ENCODE results near the gene CLHC1. TPM values are rescaled to one million over a fixed set of nuclear protein-coding genes. Genes with fewer than 3 reads are reported as not detected.
A peak's percentile ranks its signal among the peaks of the same experiment; 100 is the strongest.

Gene CLHC1
- total RNA-seq, 4 donors from 2014 or later, result 3.4 to 15.0 (median 6.4) TPM

DNA sequence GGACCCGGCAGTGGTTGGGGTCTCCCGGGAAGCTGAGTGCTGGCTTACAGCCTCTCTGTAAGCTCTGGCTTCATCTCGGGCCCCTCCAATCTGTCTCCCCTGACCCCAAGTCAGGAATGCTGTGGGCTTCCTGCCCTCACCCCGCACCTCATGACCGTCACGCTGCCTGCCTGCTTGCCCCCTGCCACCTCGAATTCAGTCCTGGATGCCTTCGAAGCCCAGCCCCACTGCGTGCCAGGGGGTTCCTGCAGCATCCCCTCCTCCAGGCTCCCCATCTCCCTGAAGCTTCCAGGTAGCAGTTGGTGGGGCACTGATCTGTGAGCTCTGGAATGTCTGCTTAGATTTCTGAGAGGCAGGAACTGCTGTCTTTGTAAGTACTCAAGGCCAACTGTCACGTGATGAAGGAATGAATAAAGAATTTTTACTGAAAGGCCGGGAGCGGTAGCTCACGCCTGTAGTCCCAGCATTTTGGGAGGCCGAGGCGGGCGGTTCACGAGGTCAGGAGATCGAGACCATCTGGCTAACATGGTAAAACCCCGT, 6.5 kb downstream of the CLHC1 start:
- TF ChIP-seq CTCF (IDR thresholded peaks at IDR 0.05), result no peak
- TF ChIP-seq POLR2AphosphoS5 (IDR thresholded peaks at IDR 0.05), result no peak
- no peak for TF ChIP-seq EP300 (IDR thresholded peaks at IDR 0.05)
- no peak for TF ChIP-seq POLR2A (IDR thresholded peaks at IDR 0.05; ENCODE audit: low read depth)
- H3K27ac ChIP-seq (replicated peaks in 1 of 4), result no peak overlapping the region
- H3K36me3 ChIP-seq, result no peaks in the 10 kb centered on the region
- no peak for DNase-seq (ENCODE audit: extremely low spot score)
- intact Hi-C loops (cut with DNase I), result no loop called here
- H3K4me3 ChIP-seq, result no peak overlapping the region
- peaks cover 7 to 25% (median 15%) of the 10 kb centered on the region in 4 donors for H3K4me1 ChIP-seq
- no peaks in the 10 kb centered on the region for H3K27me3 ChIP-seq
- no peaks in the 10 kb centered on the region for H3K9me3 ChIP-seq
- 87% methylated on average over 16 of the region's 19 CpGs for WGBS

- Histone ChIP-seq H3K36me3 (no peaks in the 10 kb centered on the region), H3K27ac (replicated peaks in 1 of 4) (peak overlapping the region in 3 of 4 donors; percentile 22 to 97 (median 95)), H3K9me3 (no peaks in the 10 kb centered on the region), H3K4me3 (no peak overlapping the region), H3K4me1 (peaks cover 7 to 25% (median 15%) of the 10 kb centered on the region in 4 donors), H3K27me3 (no peaks in the 10 kb centered on the region)
- intact Hi-C loops (cut with DNase I), result no loop called here
- TF ChIP-seq POLR2A (IDR thresholded peaks at IDR 0.05; ENCODE audit: low read depth) (no peak), CTCF (IDR thresholded peaks at IDR 0.05) (no peak), POLR2AphosphoS5 (IDR thresholded peaks at IDR 0.05) (no peak)
- DNase-seq (ENCODE audit: extremely low spot score), result no peak
- WGBS, result 82% methylated on average over 4 of the region's 19 CpGs
Measured at GRCh38 chr2:55224761-55225261, 7.3 kb downstream of the CLHC1 start.

DNA sequence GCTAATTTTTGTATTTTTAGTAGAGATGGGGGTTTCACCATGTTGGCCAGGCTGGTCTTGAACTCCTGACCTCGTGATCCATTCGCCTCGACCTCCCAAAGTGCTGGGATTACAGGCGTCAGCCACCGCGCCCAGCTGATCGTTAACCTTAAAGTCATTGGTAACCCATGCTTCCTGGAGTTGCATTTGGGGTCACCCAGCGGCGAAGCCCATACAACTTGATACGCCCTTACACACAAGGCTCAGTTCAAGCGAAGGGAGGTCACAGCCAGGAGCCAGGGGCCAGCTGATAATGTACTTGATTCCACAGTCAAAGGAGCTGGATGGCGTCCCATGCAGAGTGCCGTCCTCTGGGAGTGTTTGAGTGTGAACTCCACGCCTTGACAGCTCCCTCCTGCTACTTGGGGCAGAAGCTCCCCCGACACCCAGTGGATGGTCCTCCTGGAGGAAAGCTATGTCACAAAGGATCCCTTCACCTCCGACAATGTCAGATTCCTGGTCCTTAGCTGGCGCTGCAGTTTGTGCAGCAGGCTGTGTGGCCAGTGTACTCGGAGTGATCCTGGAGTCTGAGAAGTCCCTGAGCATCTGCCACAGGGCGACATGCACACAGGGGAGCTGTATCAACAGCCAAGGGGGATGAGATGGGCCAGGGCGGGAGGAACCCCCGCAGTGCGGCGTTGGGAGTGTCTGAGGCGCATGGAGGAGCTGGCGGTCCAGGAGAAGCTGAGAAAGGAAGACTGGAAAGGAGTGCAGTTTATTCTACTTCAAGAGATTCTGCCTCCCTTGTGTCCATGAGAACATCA, 7.9 kb downstream of the CLHC1 start:
- Histone ChIP-seq H3K4me1 (peaks cover 7 to 25% (median 13%) of the 10 kb centered on the region in 4 donors), H3K27me3 (no peaks in the 10 kb centered on the region), H3K27ac (replicated peaks in 1 of 4) (peak overlapping the region; percentile 90 to 97 (median 96)), H3K4me3 (peak overlapping the region; percentile 72 to 84 (median 82)), H3K36me3 (no peaks in the 10 kb centered on the region), H3K9me3 (no peaks in the 10 kb centered on the region)
- 93% methylated on average over 17 of the region's 25 CpGs for WGBS
- intact Hi-C loops (cut with DNase I), result no loop called here
- TF ChIP-seq EP300 (IDR thresholded peaks at IDR 0.05) (no peak), CTCF (IDR thresholded peaks at IDR 0.05) (no peak), POLR2AphosphoS5 (IDR thresholded peaks at IDR 0.05) (no peak), POLR2A (IDR thresholded peaks at IDR 0.05; ENCODE audit: low read depth) (no peak)
- no peak for DNase-seq (ENCODE audit: extremely low spot score)

- intact Hi-C loops (cut with DNase I), result no loop called here
- H3K36me3 ChIP-seq, result no peaks in the 10 kb centered on the region
- no peaks in the 10 kb centered on the region for H3K4me1 ChIP-seq
- no peaks in the 10 kb centered on the region for H3K9me3 ChIP-seq
- H3K4me3 ChIP-seq, result no peak overlapping the region
- no peak for DNase-seq (ENCODE audit: extremely low spot score)
- no peak for TF ChIP-seq POLR2AphosphoS5 (IDR thresholded peaks at IDR 0.05)
- no peak for TF ChIP-seq POLR2A (IDR thresholded peaks at IDR 0.05; ENCODE audit: low read depth)
- TF ChIP-seq CTCF (IDR thresholded peaks at IDR 0.05), result no peak
- TF ChIP-seq EP300 (IDR thresholded peaks at IDR 0.05), result no peak
- no peaks in the 10 kb centered on the region for H3K27me3 ChIP-seq
- no peak overlapping the region for H3K27ac ChIP-seq (replicated peaks in 1 of 4)
Measured at GRCh38 chr2:55213822-55214221, 18.3 kb downstream of the CLHC1 start.
